GM12878 (cell line): Measurements from ENCODE around the gene LCE1C. TPM values are rescaled to one million over a fixed set of nuclear protein-coding genes. Genes with fewer than 3 reads are reported as not detected.
A peak's percentile ranks its signal among the peaks of the same experiment; 100 is the strongest.

Experiments used
- ATAC-seq: fragments of 200-7000 bp; cut with Tn5 transposase; 3 replicates; pipeline ENCODE4 v1.9.1; 2020; ENCODE audit warnings: mild to moderate bottlenecking, moderate library complexity
- BruUV-seq: library from RNA; stranded (reverse); fragments of 400-500 nt; replicated peaks from 2 replicates; lab custom pipeline; 2021; lab: Mats Ljungman, UMichigan
- CTCF ChIA-PET: fragments of 300-600 bp; sonication (Branson Sonifier 250); formaldehyde crosslinking; extraction: SDS; loops from one replicate; lab custom pipeline; 2021; ENCODE audit warnings: inconsistent platforms; lab: Yijun Ruan, JAX
- POLR2A ChIA-PET: fragments of 350-600 bp; formaldehyde crosslinking; extraction: SDS; loops from one replicate; lab custom pipeline; 2021; ENCODE audit warnings: inconsistent platforms; lab: Charles Lee
- RAD21 ChIA-PET: fragments of 300-600 bp; sonication (Branson Sonifier 250); formaldehyde crosslinking; loops from one replicate; lab custom pipeline; 2023; ENCODE audit warnings: antibody characterized with exemption; ENCODE audit not compliant: unreplicated experiment; lab: Charles Lee
- SMC1A ChIA-PET: fragments of 300-600 bp; sonication (Branson Sonifier 250); formaldehyde crosslinking; loops from one replicate; lab custom pipeline; 2023; ENCODE audit not compliant: unreplicated experiment, uncharacterized antibody; lab: Charles Lee
- DNase-seq: peaks from one replicate; pipeline ENCODE4 v3.0.0-alpha.2; 2011; ENCODE audit warnings: low read depth, low spot score
- FAIRE-seq: peaks from 3 replicates; lab custom pipeline; 2011; peaks lifted over from hg19 to GRCh38; lab: Jason Lieb, UNC
- H2AFZ ChIP-seq: 2 replicates; pipeline ENCODE4 v1.6.0; 2011; ENCODE audit warnings: low read depth, low read length, control low read depth; ENCODE audit not compliant: control insufficient read depth
- H3K27ac ChIP-seq: 2 replicates; pipeline ENCODE4 v1.5.1; 2011; ENCODE audit warnings: control low read depth; ENCODE audit not compliant: control insufficient read depth, insufficient read depth
- H3K27me3 ChIP-seq, 2 experiments: replicated peaks in 1 of 2; 2 replicates each; pipeline versions ENCODE4 v1.6.0 to v1.6.1; 2011; ENCODE audit warnings: low read length in 1 of 2; ENCODE audit not compliant: control insufficient read depth in 2 of 2, insufficient read depth in 2 of 2
- H3K36me3 ChIP-seq, 2 experiments: 2 replicates each; pipeline ENCODE4 v1.5.1; 2011; ENCODE audit warnings: low read length in 1 of 2; ENCODE audit not compliant: control insufficient read depth in 2 of 2, insufficient read depth in 2 of 2
- H3K4me1 ChIP-seq: 2 replicates; pipeline ENCODE4 v1.6.1; 2011; ENCODE audit warnings: mild to moderate bottlenecking, low read length, moderate library complexity, mixed read lengths; ENCODE audit not compliant: control insufficient read depth, insufficient read depth
- H3K4me2 ChIP-seq: 2 replicates; pipeline ENCODE4 v1.6.0; 2011; ENCODE audit warnings: control low read depth; ENCODE audit not compliant: control insufficient read depth, insufficient read depth
- H3K4me3 ChIP-seq: fragments of 200-600 bp; sonication (generic); 2 replicates; pipeline ENCODE4 v1.5.1; 2016
- H3K79me2 ChIP-seq: 2 replicates; pipeline ENCODE4 v1.6.0; 2011; ENCODE audit warnings: low read length; ENCODE audit not compliant: control insufficient read depth, insufficient read depth
- H3K9ac ChIP-seq: 2 replicates; pipeline ENCODE4 v1.8.0; 2011; ENCODE audit warnings: low read length, control low read depth, mixed read lengths; ENCODE audit not compliant: control insufficient read depth, insufficient read depth
- H3K9me3 ChIP-seq: replicated peaks from 3 replicates; pipeline ENCODE4 v1.5.1; 2011; ENCODE audit warnings: mild to moderate bottlenecking, low read length; ENCODE audit not compliant: control insufficient read depth, insufficient read depth
- H4K20me1 ChIP-seq: 2 replicates; pipeline ENCODE4 v1.6.0; 2011; ENCODE audit not compliant: control insufficient read depth, insufficient read depth
- BHLHE40 ChIP-seq, 2 experiments: fragments of 450-650 bp in 1 of 2; IDR thresholded peaks; 2 replicates each; pipeline ENCODE4 v1.6.1; 2011 to 2017; ENCODE audit warnings: low read depth in 2 of 2, borderline replicate concordance in 1 of 2, improper control_type of control experiment in 1 of 2, low read length in 1 of 2, mild to moderate bottlenecking in 1 of 2
- CUX1 ChIP-seq: IDR thresholded peaks from 2 replicates; pipeline ENCODE4 v1.6.1; 2012; ENCODE audit warnings: improper control_type of control experiment, low read depth, low read length; ENCODE audit not compliant: insufficient replicate concordance
- DPF2 ChIP-seq: fragments of 450-650 bp; IDR thresholded peaks from 2 replicates; pipeline ENCODE4 v1.6.1; 2017; ENCODE audit warnings: mild to moderate bottlenecking
- IRF5 ChIP-seq: fragments of 450-650 bp; IDR thresholded peaks from 2 replicates; pipeline ENCODE4 v1.6.1; 2017; ENCODE audit warnings: borderline replicate concordance
- JUNB ChIP-seq: IDR thresholded peaks from 2 replicates; pipeline ENCODE4 v1.6.1; 2016; ENCODE audit warnings: antibody characterized with exemption, mild to moderate bottlenecking
- KDM1A ChIP-seq: fragments of 200-600 bp; sonication (generic); IDR thresholded peaks from 2 replicates; pipeline ENCODE4 v1.6.1; 2016; ENCODE audit warnings: borderline replicate concordance
- LARP7 ChIP-seq: fragments of 450-650 bp; IDR thresholded peaks from 2 replicates; pipeline ENCODE4 v1.6.1; 2017; ENCODE audit warnings: mild to moderate bottlenecking
- NFXL1 ChIP-seq: fragments of 450-650 bp; IDR thresholded peaks from 2 replicates; pipeline ENCODE4 v1.6.1; 2017; ENCODE audit warnings: antibody characterized with exemption, mild to moderate bottlenecking, borderline replicate concordance
- USF2 ChIP-seq: IDR thresholded peaks from 2 replicates; pipeline ENCODE4 v1.6.1; 2011; ENCODE audit warnings: low read depth, low read length, improper control_type of control experiment, borderline replicate concordance
- WGBS: methylation state at CpG from one replicate; pipeline ENCODE4 v1.1.6; 2016; ENCODE audit warnings: low lambda C conversion rate; ENCODE audit not compliant: insufficient replicate concordance, insufficient coverage; ENCODE audit errors: missing lambda C conversion rate; 5-methylcytosine and 5-hydroxymethylcytosine counted together
- in situ Hi-C: fragments of 300-500 bp; cut with MboI; formaldehyde crosslinking; loops from 9 replicates; pipeline ENCODE4 v1.14.3; 2018; ENCODE audit warnings: mixed read lengths
- intact Hi-C: fragments of 100-400 bp; cut with micrococcal nuclease; formaldehyde crosslinking; loops from one replicate; pipeline ENCODE4 v1.14.2; 2022; ENCODE audit not compliant: unreplicated experiment
- polyA plus RNA-seq, 11 experiments: library from polyadenylated mRNA; depleted of rRNA in 4 of 11; unstranded in 6 of 11; stranded (reverse) in 5 of 11; fragments of >200 nt; fragmentation: Nextera tagmentation in 4 of 11; fragmentation: Illumina TruSeq in 1 of 11; extraction: Ambion mirVana in 4 of 11; extraction: Trizol in 1 of 11; gene quantifications; 1 replicate in 1 of 11; 2 replicates in 10 of 11; pipeline versions ENCODE4 v1.2.1 to v1.2.3, GENCODE V29; 2011 to 2016; ENCODE audit warnings: inconsistent platforms in 2 of 11, missing spikeins in 2 of 11, low read depth in 1 of 11
- total RNA-seq, 4 experiments: library from RNA; depleted of rRNA in 3 of 4; stranded (reverse); fragments of >200 nt in 3 of 4; fragmentation: Illumina TruSeq in 1 of 4; extraction: Trizol in 1 of 4; gene quantifications; 2 replicates each; pipeline versions ENCODE4 v1.2.1 to v1.2.3, GENCODE V29; 2013 to 2021
- TF ChIP-seq, protein P1 (sequence below), 3 experiments: IDR thresholded peaks in 2 of 3; conservative IDR thresholded peaks in 1 of 3; 2 replicates each; pipeline ENCODE4 v1.5.1; 2011; ENCODE audit warnings: low read depth in 3 of 3, low read length in 3 of 3, mild to moderate bottlenecking in 3 of 3, control low read depth in 2 of 3, moderate library complexity in 2 of 3, inconsistent platforms in 1 of 3, mixed read lengths in 1 of 3; ENCODE audit not compliant: control insufficient read depth in 2 of 3, insufficient read depth in 1 of 3; ENCODE audit errors: extremely low read depth in 1 of 3
- TF ChIP-seq, protein P2 (sequence below): fragments of 450-650 bp; IDR thresholded peaks from 2 replicates; pipeline ENCODE4 v1.6.1; 2016; ENCODE audit warnings: mild to moderate bottlenecking
- TF ChIP-seq, protein P3 (sequence below): IDR thresholded peaks from 2 replicates; pipeline ENCODE4 v1.6.1; 2011; ENCODE audit warnings: low read depth, mild to moderate bottlenecking, low read length, moderate library complexity, borderline replicate concordance; ENCODE audit errors: extremely low read depth

LCE1C gene
- total and polyA plus RNA-seq, 10 of the 15 experiments (the other 5 are each of a cell fraction or from before 2014, with no cell fraction given) = 0.15 to 4.1 (median 1.4) TPM; not detected in 4

GRCh38 chr1:152786077-152786476 lies 20.4 kb downstream of the LCE1C start, which contains the start of gene LCE1E:
Gene LCE1E (plus strand): TSS chr1:152786257. CDS start chr1:152787300, 1,043 bp downstream.
- Histone ChIP-seq H3K4me3 (no peak within 1 kb of the TSS), H3K4me2 (no peak within 1 kb of the TSS), H3K9me3 (no peaks in the 10 kb centered on the region; the same call in 2 of the 3 replicates), H3K9ac (no peak within 1 kb of the TSS), H3K27me3 (no peaks in the 10 kb centered on the region; a peak in 1 of 4 replicates), H3K4me1 (no peaks in the 10 kb centered on the region), H3K27ac (no peak within 1 kb of the TSS), H3K36me3 (no peaks in the 10 kb centered on the region), H4K20me1 (no peaks in the 10 kb centered on the region), H2AFZ (no peak within 1 kb of the TSS), H3K79me2 (no peaks in the 10 kb centered on the region)
- CTCF ChIA-PET = interaction anchor here (1.0 kb wide), 1 partner anchor 14 kb away, joined by 4 read pairs; no protein-coding TSS in a partner anchor
- RAD21 ChIA-PET = no interaction called here
- peak; percentile 76 for ATAC-seq
- BruUV-seq = no TSS peak
- 8% methylated on average over 2 of the region's 2 CpGs for WGBS
- in situ Hi-C loops (no loop called here), intact Hi-C loops (no loop called here)
- POLR2A ChIA-PET = no interaction called here
- FAIRE-seq = no peak
- no peak for DNase-seq
- SMC1A ChIA-PET = no interaction called here
- TF ChIP-seq JUNB (no peak), NFXL1 (no peak), LARP7 (no peak), CUX1 (no peak), DPF2 (no peak), IRF5 (no peak), USF2 (no peak), BHLHE40 (IDR thresholded peaks at IDR 0.05; ENCODE audit: borderline replicate concordance in 1 of 2, low read depth in 2 of 2, low read length in 1 of 2) (no peak), KDM1A (no peak)
- TF ChIP-seq, protein P1, sequence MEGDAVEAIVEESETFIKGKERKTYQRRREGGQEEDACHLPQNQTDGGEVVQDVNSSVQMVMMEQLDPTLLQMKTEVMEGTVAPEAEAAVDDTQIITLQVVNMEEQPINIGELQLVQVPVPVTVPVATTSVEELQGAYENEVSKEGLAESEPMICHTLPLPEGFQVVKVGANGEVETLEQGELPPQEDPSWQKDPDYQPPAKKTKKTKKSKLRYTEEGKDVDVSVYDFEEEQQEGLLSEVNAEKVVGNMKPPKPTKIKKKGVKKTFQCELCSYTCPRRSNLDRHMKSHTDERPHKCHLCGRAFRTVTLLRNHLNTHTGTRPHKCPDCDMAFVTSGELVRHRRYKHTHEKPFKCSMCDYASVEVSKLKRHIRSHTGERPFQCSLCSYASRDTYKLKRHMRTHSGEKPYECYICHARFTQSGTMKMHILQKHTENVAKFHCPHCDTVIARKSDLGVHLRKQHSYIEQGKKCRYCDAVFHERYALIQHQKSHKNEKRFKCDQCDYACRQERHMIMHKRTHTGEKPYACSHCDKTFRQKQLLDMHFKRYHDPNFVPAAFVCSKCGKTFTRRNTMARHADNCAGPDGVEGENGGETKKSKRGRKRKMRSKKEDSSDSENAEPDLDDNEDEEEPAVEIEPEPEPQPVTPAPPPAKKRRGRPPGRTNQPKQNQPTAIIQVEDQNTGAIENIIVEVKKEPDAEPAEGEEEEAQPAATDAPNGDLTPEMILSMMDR (IDR thresholded peaks at IDR 0.05 in 2 of 3, conservative IDR thresholded peaks at IDR 0.05 in 1 of 3; ENCODE audit: control insufficient read depth in 2 of 3, extremely low read depth in 1 of 3, insufficient read depth in 1 of 3, low read depth in 3 of 3, low read length in 3 of 3) = no peak
- TF ChIP-seq, protein P2, sequence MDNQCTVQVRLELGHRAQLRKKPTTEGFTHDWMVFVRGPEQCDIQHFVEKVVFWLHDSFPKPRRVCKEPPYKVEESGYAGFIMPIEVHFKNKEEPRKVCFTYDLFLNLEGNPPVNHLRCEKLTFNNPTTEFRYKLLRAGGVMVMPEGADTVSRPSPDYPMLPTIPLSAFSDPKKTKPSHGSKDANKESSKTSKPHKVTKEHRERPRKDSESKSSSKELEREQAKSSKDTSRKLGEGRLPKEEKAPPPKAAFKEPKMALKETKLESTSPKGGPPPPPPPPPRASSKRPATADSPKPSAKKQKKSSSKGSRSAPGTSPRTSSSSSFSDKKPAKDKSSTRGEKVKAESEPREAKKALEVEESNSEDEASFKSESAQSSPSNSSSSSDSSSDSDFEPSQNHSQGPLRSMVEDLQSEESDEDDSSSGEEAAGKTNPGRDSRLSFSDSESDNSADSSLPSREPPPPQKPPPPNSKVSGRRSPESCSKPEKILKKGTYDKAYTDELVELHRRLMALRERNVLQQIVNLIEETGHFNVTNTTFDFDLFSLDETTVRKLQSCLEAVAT = no peak
- TF ChIP-seq, protein P3, sequence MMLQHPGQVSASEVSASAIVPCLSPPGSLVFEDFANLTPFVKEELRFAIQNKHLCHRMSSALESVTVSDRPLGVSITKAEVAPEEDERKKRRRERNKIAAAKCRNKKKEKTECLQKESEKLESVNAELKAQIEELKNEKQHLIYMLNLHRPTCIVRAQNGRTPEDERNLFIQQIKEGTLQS = no peak
